Measurements from ENCODE around the gene RHBDD3.

RHBDD3 gene

DNA sequence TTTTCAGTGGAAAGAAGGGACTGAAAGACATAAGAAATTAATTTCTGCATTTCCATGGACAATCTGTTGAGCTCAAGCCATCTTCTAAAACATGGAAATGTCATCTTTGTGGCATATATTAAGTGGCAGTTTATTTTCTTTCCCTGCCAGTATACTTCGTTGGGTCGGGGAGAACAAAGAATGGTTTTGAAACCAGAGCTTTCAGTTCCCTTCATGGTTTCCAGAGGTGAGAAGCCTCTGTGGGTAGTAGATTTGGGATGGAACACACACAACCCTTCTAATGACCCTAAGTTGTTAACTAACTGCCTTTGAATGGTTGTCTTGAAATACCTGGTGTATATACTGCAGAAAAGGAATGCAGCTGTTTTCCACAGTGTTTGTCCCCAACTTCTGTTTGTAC, 21.1 kb upstream of the RHBDD3 start:
- no peaks in the 10 kb centered on the region for H3K27me3 ChIP-seq (ENCODE audit: insufficient read depth, low read length)
- H3K27ac ChIP-seq (ENCODE audit: low read depth, low read length), result no peak overlapping the region
- no peak overlapping the region for H3K9ac ChIP-seq (ENCODE audit: low read depth, low read length)
- no peaks in the 10 kb centered on the region for H3K4me1 ChIP-seq (ENCODE audit: insufficient read depth, low read length)
- WGBS, result 96% methylated on average over 2 of the region's 2 CpGs
- no peaks in the 10 kb centered on the region for H3K9me3 ChIP-seq (ENCODE audit: insufficient read depth, low read depth, low read length)
- peaks cover 98% of the 10 kb centered on the region for H3K36me3 ChIP-seq (ENCODE audit: insufficient read depth, low read length)
- no peak overlapping the region for H3K4me3 ChIP-seq (ENCODE audit: low read length)

- Histone ChIP-seq H3K4me3 (ENCODE audit: low read length) (no peak overlapping the region), H3K4me1 (ENCODE audit: insufficient read depth, low read length) (no peaks in the 10 kb centered on the region), H3K36me3 (ENCODE audit: insufficient read depth, low read length) (peaks cover 95% of the 10 kb centered on the region), H3K9ac (ENCODE audit: low read depth, low read length) (no peak overlapping the region), H3K9me3 (ENCODE audit: insufficient read depth, low read depth, low read length) (no peaks in the 10 kb centered on the region; the same call in 1 of the 2 replicates), H3K27ac (ENCODE audit: low read depth, low read length) (no peak overlapping the region), H3K27me3 (ENCODE audit: insufficient read depth, low read length) (no peaks in the 10 kb centered on the region)
- whole genome bisulfite sequencing, result 94% methylated on average over 3 of the region's 3 CpGs
These were observed 16.4 kb upstream of the RHBDD3 start for GRCh38 chr22:29284196-29284595.

DNA sequence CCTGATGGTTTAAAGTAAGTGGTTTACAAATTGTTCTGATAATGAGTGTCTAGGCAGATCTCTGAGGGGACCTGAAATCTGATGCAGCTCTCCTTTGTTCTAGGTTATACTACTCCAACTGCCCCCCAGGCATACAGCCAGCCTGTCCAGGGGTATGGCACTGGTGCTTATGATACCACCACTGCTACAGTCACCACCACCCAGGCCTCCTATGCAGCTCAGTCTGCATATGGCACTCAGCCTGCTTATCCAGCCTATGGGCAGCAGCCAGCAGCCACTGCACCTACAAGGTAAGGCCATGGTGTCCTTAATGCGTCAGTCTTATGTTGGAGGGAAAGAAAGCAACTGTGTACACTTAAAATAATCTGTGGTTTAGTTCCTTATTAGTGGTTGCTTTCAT, 10.1 kb upstream of the RHBDD3 start:
- no peak overlapping the region for H3K4me3 ChIP-seq (ENCODE audit: low read length)
- H3K27me3 ChIP-seq (ENCODE audit: insufficient read depth, low read length), result no peaks in the 10 kb centered on the region
- H3K9ac ChIP-seq (ENCODE audit: low read depth, low read length), result no peak overlapping the region
- H3K36me3 ChIP-seq (ENCODE audit: insufficient read depth, low read length), result peaks cover 96% of the 10 kb centered on the region
- H3K27ac ChIP-seq (ENCODE audit: low read depth, low read length), result 0 out of 2 replicates have a peak overlapping the region, but pooled peaks have one; percentile 14
- whole genome bisulfite sequencing, result 96% methylated on average over 1 of the region's 1 CpG
- H3K4me1 ChIP-seq (ENCODE audit: insufficient read depth, low read length), result no peaks in the 10 kb centered on the region; the same call in 1 of the 2 replicates
- H3K9me3 ChIP-seq (ENCODE audit: insufficient read depth, low read depth, low read length), result no peaks in the 10 kb centered on the region; the same call in 1 of the 2 replicates

DNA sequence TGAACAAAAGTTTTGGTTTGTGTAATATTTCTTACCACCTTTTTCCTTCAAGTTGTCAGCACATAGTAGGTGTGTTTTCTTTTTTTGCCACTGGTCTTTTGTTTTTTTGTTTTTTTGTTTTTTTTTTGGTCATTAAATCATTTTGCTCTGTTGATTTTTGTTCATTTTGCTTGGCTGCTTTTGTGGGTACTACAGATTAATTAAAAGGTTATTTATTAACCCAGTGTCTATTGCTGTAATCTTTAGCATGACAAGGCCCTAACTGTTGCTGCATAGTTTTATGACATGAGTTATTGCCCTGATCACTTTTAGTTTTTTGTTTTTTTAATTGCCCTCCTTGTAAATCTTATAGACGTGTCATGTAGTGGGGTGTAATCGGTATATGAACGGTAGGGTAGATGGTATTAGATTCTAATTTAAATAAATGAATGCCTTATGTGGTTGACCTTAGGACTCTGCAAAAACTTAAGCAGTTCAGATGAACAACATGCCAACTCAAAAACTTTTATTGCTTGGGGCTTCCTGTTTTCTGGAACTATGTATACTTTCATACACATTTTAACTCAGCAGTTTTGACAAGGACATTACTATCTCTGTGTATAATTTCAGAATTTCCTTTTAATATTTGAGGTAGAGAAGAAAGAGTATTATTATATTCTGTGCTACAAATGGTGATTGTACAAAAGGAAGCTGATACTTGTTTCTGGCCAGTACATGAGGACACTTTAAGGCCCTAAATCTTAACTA, 8.2 kb upstream of the RHBDD3 start:
- WGBS, result 95% methylated on average over 3 of the region's 3 CpGs
- Histone ChIP-seq H3K4me1 (ENCODE audit: insufficient read depth, low read length) (peaks cover 9% of the 10 kb centered on the region; the same call in 1 of the 2 replicates), H3K27ac (ENCODE audit: low read depth, low read length) (no peak overlapping the region), H3K9me3 (ENCODE audit: insufficient read depth, low read depth, low read length) (no peaks in the 10 kb centered on the region; the same call in 1 of the 2 replicates), H3K4me3 (ENCODE audit: low read length) (no peak overlapping the region), H3K27me3 (ENCODE audit: insufficient read depth, low read length) (no peaks in the 10 kb centered on the region), H3K36me3 (ENCODE audit: insufficient read depth, low read length) (peaks cover 97% of the 10 kb centered on the region), H3K9ac (ENCODE audit: low read depth, low read length) (no peak overlapping the region)

DNA sequence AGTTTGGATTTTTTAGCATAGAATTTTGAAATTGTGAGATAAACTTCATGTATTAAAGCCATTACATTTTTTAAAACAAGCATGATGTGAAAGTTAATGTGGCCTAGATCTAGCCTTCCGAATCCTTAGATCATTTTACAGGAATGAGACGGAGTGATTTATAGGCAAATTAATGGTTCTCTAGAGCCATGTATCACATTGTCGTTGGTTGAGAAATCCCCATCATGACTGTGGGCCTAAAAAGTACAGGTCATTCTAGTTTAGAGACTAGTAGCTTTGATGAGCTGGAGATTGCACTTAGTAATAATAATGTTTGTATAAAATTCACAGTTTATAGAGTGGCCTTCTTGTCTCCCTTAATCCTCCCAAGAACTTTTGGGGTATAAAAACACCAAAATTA, 7.4 kb upstream of the RHBDD3 start:
- Histone ChIP-seq H3K4me1 (ENCODE audit: insufficient read depth, low read length) (peaks cover 17% of the 10 kb centered on the region), H3K4me3 (ENCODE audit: low read length) (no peak overlapping the region), H3K27ac (ENCODE audit: low read depth, low read length) (no peak overlapping the region), H3K9ac (ENCODE audit: low read depth, low read length) (no peak overlapping the region), H3K27me3 (ENCODE audit: insufficient read depth, low read length) (no peaks in the 10 kb centered on the region), H3K9me3 (ENCODE audit: insufficient read depth, low read depth, low read length) (no peaks in the 10 kb centered on the region; the same call in 1 of the 2 replicates), H3K36me3 (ENCODE audit: insufficient read depth, low read length) (peaks cover 99% of the 10 kb centered on the region)
- WGBS, result 94% methylated on average over 3 of the region's 3 CpGs

- 92% methylated on average over 2 of the region's 2 CpGs for WGBS
- H3K4me3 ChIP-seq (ENCODE audit: low read length), result no peak overlapping the region
These were observed 4.8 kb upstream of the RHBDD3 start for GRCh38 chr22:29272624-29273023.

DNA sequence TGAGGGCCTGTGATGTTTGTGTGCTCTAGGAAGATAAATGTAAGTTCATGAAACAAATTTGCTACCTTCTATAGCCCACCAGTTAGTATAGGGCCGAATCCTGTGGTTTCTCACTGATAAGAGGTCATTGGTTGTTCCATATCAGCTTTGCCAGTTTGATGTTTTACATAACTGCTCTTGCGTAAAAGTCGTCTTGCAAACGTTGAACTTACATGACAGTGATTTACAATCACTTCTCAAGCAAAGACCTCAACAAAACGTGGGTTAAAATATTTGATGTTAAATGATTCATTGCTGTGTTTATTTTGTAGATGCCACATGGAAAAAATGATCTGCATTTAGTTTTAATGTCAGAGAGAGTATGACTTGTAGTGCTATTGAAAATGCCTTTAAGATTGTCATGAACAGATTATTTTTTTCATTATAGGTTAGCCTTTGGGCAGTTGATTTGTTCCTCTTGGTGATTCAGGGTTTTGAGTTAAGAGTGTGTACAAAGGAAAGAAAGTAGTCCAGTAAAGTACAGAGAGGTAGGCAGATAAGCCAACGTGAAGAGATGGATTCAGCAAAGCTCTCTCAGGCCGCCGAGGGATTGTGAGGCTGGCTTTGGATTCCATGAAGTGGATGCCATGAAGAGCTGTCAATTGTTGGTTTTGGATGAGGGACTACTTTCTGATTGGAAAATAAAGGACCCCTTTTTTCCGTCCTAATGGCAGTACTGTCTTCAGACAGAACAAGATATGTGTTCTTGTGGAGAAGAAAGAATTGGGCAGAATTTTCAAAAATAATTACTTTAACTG, 2.9 kb upstream of the RHBDD3 start:
- H3K36me3 ChIP-seq (ENCODE audit: insufficient read depth, low read length), result peaks cover 74% of the 10 kb centered on the region
- 53% methylated on average over 9 of the region's 9 CpGs for WGBS
- no peaks in the 10 kb centered on the region for H3K27me3 ChIP-seq (ENCODE audit: insufficient read depth, low read length)
- peak overlapping the region; percentile 98; the same call in 1 of the 2 replicates for H3K9ac ChIP-seq (ENCODE audit: low read depth, low read length)
- peaks cover 30% of the 10 kb centered on the region for H3K4me1 ChIP-seq (ENCODE audit: insufficient read depth, low read length)
- H3K27ac ChIP-seq (ENCODE audit: low read depth, low read length), result no peak overlapping the region
- no peaks in the 10 kb centered on the region for H3K9me3 ChIP-seq (ENCODE audit: insufficient read depth, low read depth, low read length)
- H3K4me3 ChIP-seq (ENCODE audit: low read length), result peak overlapping the region; percentile 68

More at GRCh38 chr22:29272624-29273023, 4.8 kb upstream of the RHBDD3 start:
- Histone ChIP-seq H3K9ac (ENCODE audit: low read depth, low read length) (no peak overlapping the region), H3K9me3 (ENCODE audit: insufficient read depth, low read depth, low read length) (no peaks in the 10 kb centered on the region), H3K36me3 (ENCODE audit: insufficient read depth, low read length) (peaks cover 84% of the 10 kb centered on the region), H3K4me1 (ENCODE audit: insufficient read depth, low read length) (peaks cover 23% of the 10 kb centered on the region), H3K27me3 (ENCODE audit: insufficient read depth, low read length) (no peaks in the 10 kb centered on the region), H3K27ac (ENCODE audit: low read depth, low read length) (no peak overlapping the region)

GRCh38 chr22:29269731-29270474, 2.1 kb upstream of the RHBDD3 start:
- peaks cover 74% of the 10 kb centered on the region for H3K36me3 ChIP-seq (ENCODE audit: insufficient read depth, low read length)
- peak overlapping the region; percentile 68 for H3K4me3 ChIP-seq (ENCODE audit: low read length)
- 39% methylated on average over 13 of the region's 13 CpGs for WGBS
- H3K27me3 ChIP-seq (ENCODE audit: insufficient read depth, low read length), result no peaks in the 10 kb centered on the region
- H3K4me1 ChIP-seq (ENCODE audit: insufficient read depth, low read length), result peaks cover 30% of the 10 kb centered on the region
- no peak overlapping the region for H3K27ac ChIP-seq (ENCODE audit: low read depth, low read length)
- H3K9ac ChIP-seq (ENCODE audit: low read depth, low read length), result peak overlapping the region; percentile 98
- no peaks in the 10 kb centered on the region for H3K9me3 ChIP-seq (ENCODE audit: insufficient read depth, low read depth, low read length)

GRCh38 chr22:29269230-29269604, 1.4 kb upstream of the RHBDD3 start:
- 1% methylated on average over 14 of the region's 14 CpGs for WGBS
- peak overlapping the region; percentile 99 for H3K27ac ChIP-seq (ENCODE audit: low read depth, low read length)
- H3K9ac ChIP-seq (ENCODE audit: low read depth, low read length), result peak overlapping the region; percentile 98
- H3K27me3 ChIP-seq (ENCODE audit: insufficient read depth, low read length), result no peaks in the 10 kb centered on the region
- peaks cover 30% of the 10 kb centered on the region for H3K4me1 ChIP-seq (ENCODE audit: insufficient read depth, low read length)
- H3K4me3 ChIP-seq (ENCODE audit: low read length), result peak overlapping the region; percentile 68
- H3K9me3 ChIP-seq (ENCODE audit: insufficient read depth, low read depth, low read length), result no peaks in the 10 kb centered on the region
- H3K36me3 ChIP-seq (ENCODE audit: insufficient read depth, low read length), result peaks cover 71% of the 10 kb centered on the region

DNA sequence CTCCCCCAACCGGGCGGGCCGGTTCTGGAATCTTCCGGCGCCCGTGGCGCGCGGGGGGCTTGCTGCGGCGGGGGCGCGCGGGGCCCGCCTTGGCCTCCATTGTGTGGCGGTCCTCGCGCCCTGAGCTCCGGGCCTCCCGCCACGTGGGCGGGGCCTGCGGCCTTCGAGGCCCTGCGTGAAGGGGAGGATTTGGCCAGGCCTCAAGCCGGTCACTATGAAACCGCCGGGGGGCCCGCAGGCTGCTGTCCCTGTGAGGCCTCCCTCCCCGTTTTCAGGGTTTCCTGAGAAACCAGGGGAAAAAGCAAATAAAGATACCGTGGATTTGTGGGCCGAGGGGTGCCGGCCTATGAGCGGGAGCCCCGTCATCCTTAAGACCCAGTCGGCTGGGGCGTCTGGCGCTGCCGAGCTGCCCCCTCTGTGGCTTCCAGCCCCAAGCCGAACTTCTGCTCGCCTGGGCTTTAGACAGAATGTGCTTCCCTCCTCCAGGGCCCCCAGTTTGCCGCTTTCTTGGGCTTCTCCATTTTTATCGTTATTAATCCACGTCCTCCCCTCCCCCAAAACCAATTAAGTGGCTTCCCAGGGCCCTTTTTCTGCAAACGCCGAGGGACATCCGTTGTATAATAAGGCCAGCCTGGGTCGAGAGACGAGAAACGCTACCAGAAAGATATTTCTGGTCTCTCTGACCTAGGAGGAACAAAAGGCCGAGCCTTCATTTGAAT, 889 bp upstream of the RHBDD3 start:
- WGBS, result under 1% methylated on average over 51 of the region's 51 CpGs
- H3K4me3 ChIP-seq (ENCODE audit: low read length), result peak overlapping the region; percentile 68
- H3K4me1 ChIP-seq (ENCODE audit: insufficient read depth, low read length), result peaks cover 30% of the 10 kb centered on the region
- peak overlapping the region; percentile 99 for H3K27ac ChIP-seq (ENCODE audit: low read depth, low read length)
- no peaks in the 10 kb centered on the region for H3K9me3 ChIP-seq (ENCODE audit: insufficient read depth, low read depth, low read length)
- peak overlapping the region; percentile 98 for H3K9ac ChIP-seq (ENCODE audit: low read depth, low read length)
- H3K27me3 ChIP-seq (ENCODE audit: insufficient read depth, low read length), result no peaks in the 10 kb centered on the region
- peaks cover 71% of the 10 kb centered on the region for H3K36me3 ChIP-seq (ENCODE audit: insufficient read depth, low read length)

All from HUES64 (cell line).